ENCODE results near the gene FEZ2. TPM values are rescaled to one million over a fixed set of nuclear protein-coding genes. Genes with fewer than 3 reads are reported as not detected.

FEZ2 gene
- total RNA-seq, 2 experiments from 2014 or later: 10.3 to 11.8 TPM

GRCh38 chr2:36594849-36595248 lies 3.1 kb downstream of the FEZ2 start:
- ATAC-seq: no peak
- H3K4me3 Mint-ChIP-seq: no peak overlapping the region
- H3K27me3 Mint-ChIP-seq: no peaks in the 10 kb centered on the region
- no peak for DNase-seq
- peaks cover 38% of the 10 kb centered on the region for H3K4me1 Mint-ChIP-seq (ENCODE audit: low read depth)
- intact Hi-C loops (cut with micrococcal nuclease): no loop called here
- no peak for TF ChIP-seq CTCF (IDR thresholded peaks at IDR 0.05)
- POLR2A ChIA-PET: no interaction called here
- H3K36me3 Mint-ChIP-seq (ENCODE audit: low read depth): peaks cover 18% of the 10 kb centered on the region
- no peaks in the 10 kb centered on the region for H3K9me3 Mint-ChIP-seq
- CTCF ChIA-PET: interaction anchor here (1.6 kb wide), 1 partner anchor 10 kb away, joined by 4 read pairs; no protein-coding TSS in a partner anchor
- H3K27ac Mint-ChIP-seq: no peak overlapping the region

- no peaks in the 10 kb centered on the region for H3K9me3 Mint-ChIP-seq
- H3K27me3 Mint-ChIP-seq: no peaks in the 10 kb centered on the region
- H3K4me1 Mint-ChIP-seq (ENCODE audit: low read depth): peaks cover 20% of the 10 kb centered on the region
- POLR2A ChIA-PET: interaction anchor here (0.6 kb wide), 1 partner anchor 11 kb away, joined by 3 read pairs; no protein-coding TSS in a partner anchor
- H3K4me3 Mint-ChIP-seq: no peak overlapping the region
- H3K27ac Mint-ChIP-seq: no peak overlapping the region
- DNase-seq (no peak), ATAC-seq (no peak)
- intact Hi-C loops (cut with micrococcal nuclease): no loop called here
- no peak for TF ChIP-seq CTCF (IDR thresholded peaks at IDR 0.05)
- CTCF ChIA-PET: no interaction called here
- H3K36me3 Mint-ChIP-seq (ENCODE audit: low read depth): peaks cover 39% of the 10 kb centered on the region
Measured at GRCh38 chr2:36589230-36589630, 8.7 kb downstream of the FEZ2 start.

- CTCF ChIA-PET: no interaction called here
- Mint-ChIP-seq H3K4me3 (no peak overlapping the region), H3K27me3 (no peaks in the 10 kb centered on the region), H3K4me1 (ENCODE audit: low read depth) (peaks cover 15% of the 10 kb centered on the region), H3K9me3 (no peaks in the 10 kb centered on the region), H3K36me3 (ENCODE audit: low read depth) (peaks cover 44% of the 10 kb centered on the region), H3K27ac (no peak overlapping the region)
- ATAC-seq (no peak), DNase-seq (no peak)
- intact Hi-C loops (cut with micrococcal nuclease): no loop called here
- no peak for TF ChIP-seq CTCF (IDR thresholded peaks at IDR 0.05)
- POLR2A ChIA-PET: no interaction called here
Measured at GRCh38 chr2:36587556-36587955, 10.4 kb downstream of the FEZ2 start.

- Mint-ChIP-seq H3K4me3 (no peak overlapping the region), H3K27ac (no peak overlapping the region), H3K27me3 (no peaks in the 10 kb centered on the region), H3K4me1 (ENCODE audit: low read depth) (peaks cover 15% of the 10 kb centered on the region), H3K36me3 (ENCODE audit: low read depth) (peaks cover 46% of the 10 kb centered on the region), H3K9me3 (no peaks in the 10 kb centered on the region)
- POLR2A ChIA-PET: no interaction called here
- DNase-seq: no peak
- no peak for ATAC-seq
- no peak for TF ChIP-seq CTCF (IDR thresholded peaks at IDR 0.05)
- intact Hi-C loops (cut with micrococcal nuclease): no loop called here
- CTCF ChIA-PET: no interaction called here
Measured at GRCh38 chr2:36587101-36587500, 10.9 kb downstream of the FEZ2 start.

- intact Hi-C loops (cut with micrococcal nuclease): no loop called here
- H3K9me3 Mint-ChIP-seq: no peaks in the 10 kb centered on the region
- H3K36me3 Mint-ChIP-seq (ENCODE audit: low read depth): peaks cover 46% of the 10 kb centered on the region
- H3K27me3 Mint-ChIP-seq: no peaks in the 10 kb centered on the region
- no peak for DNase-seq
- no peak for ATAC-seq
- no peak for TF ChIP-seq CTCF (IDR thresholded peaks at IDR 0.05)
- H3K27ac Mint-ChIP-seq: no peak overlapping the region
- POLR2A ChIA-PET: no interaction called here
- no peak overlapping the region for H3K4me3 Mint-ChIP-seq
- peaks cover 11% of the 10 kb centered on the region for H3K4me1 Mint-ChIP-seq (ENCODE audit: low read depth)
- CTCF ChIA-PET: no interaction called here
Measured at GRCh38 chr2:36586672-36587071, 11.3 kb downstream of the FEZ2 start.
